ENCODE measurements around the gene CST7.

DNA sequence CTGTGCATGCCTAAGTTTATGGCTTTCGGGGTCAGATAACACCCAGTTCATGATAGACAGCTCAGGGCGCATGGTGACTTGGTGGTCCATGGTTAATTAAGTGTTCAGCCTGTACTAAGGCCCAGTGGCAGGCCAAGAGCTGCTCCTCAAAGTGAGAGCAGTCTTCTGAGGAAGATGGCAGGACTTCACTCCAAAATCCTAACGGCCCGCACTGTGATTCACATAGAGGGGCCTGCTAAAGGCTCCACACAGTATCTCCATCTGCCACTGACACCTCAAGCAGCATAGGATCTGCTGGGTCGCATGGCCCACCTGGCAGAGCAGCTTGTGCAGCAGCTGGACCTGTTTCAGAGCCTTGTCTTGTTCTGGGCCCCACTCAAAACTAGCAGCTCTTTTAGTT lies 10.6 kb upstream of the CST7 start:
- TF ChIP-seq, protein P1, sequence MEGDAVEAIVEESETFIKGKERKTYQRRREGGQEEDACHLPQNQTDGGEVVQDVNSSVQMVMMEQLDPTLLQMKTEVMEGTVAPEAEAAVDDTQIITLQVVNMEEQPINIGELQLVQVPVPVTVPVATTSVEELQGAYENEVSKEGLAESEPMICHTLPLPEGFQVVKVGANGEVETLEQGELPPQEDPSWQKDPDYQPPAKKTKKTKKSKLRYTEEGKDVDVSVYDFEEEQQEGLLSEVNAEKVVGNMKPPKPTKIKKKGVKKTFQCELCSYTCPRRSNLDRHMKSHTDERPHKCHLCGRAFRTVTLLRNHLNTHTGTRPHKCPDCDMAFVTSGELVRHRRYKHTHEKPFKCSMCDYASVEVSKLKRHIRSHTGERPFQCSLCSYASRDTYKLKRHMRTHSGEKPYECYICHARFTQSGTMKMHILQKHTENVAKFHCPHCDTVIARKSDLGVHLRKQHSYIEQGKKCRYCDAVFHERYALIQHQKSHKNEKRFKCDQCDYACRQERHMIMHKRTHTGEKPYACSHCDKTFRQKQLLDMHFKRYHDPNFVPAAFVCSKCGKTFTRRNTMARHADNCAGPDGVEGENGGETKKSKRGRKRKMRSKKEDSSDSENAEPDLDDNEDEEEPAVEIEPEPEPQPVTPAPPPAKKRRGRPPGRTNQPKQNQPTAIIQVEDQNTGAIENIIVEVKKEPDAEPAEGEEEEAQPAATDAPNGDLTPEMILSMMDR (IDR thresholded peaks at IDR 0.05; ENCODE audit: low read depth, low read length), result no peak
- TF ChIP-seq MYC (IDR thresholded peaks at IDR 0.05; ENCODE audit: low read depth, low read length), result no peak

All from NB4 (cell line).